Erythroblast (primary cell): Measurements from ENCODE around the gene SEMA3F.

ENCODE experiments used
- GATA1 ChIP-seq: IDR thresholded peaks from 2 replicates; pipeline ENCODE4 v1.6.1; 2011; ENCODE audit warnings: low read depth, mild to moderate bottlenecking, control low read depth, low read length, moderate library complexity
- POLR2A ChIP-seq: IDR thresholded peaks from 2 replicates; pipeline ENCODE4 v1.6.1; 2011; ENCODE audit warnings: mild to moderate bottlenecking, low read length

- TF ChIP-seq POLR2A (no peak), GATA1 (no peak)
Measured at GRCh38 chr3:50212971-50213370, 57.8 kb downstream of the SEMA3F start.
